ENCODE data around the gene TEC.

The TEC gene

GRCh38 chr4:48121180-48121579 lies 148.5 kb downstream of the TEC start:
- no peak overlapping the region for H3K4me3 ChIP-seq (ENCODE audit: low read depth, low read length)
- no peak overlapping the region for H3K9ac ChIP-seq (ENCODE audit: low read length)
- H3K27ac ChIP-seq (ENCODE audit: low read depth, low read length): no peak overlapping the region
- H3K4me1 ChIP-seq (ENCODE audit: control insufficient read depth, insufficient read depth, low read length): no peaks in the 10 kb centered on the region; the same call in 1 of the 2 replicates
- H3K36me3 ChIP-seq (ENCODE audit: control insufficient read depth, insufficient read depth, low read length): no peaks in the 10 kb centered on the region
- no peaks in the 10 kb centered on the region for H3K9me3 ChIP-seq (ENCODE audit: control insufficient read depth, insufficient read depth, low read depth, low read length)
- no peaks in the 10 kb centered on the region for H3K27me3 ChIP-seq (ENCODE audit: control insufficient read depth, insufficient read depth, low read length)

- Histone ChIP-seq H3K4me1 (ENCODE audit: control insufficient read depth, insufficient read depth, low read length) (no peaks in the 10 kb centered on the region; the same call in 1 of the 2 replicates), H3K27me3 (ENCODE audit: control insufficient read depth, insufficient read depth, low read length) (no peaks in the 10 kb centered on the region), H3K9me3 (ENCODE audit: control insufficient read depth, insufficient read depth, low read depth, low read length) (no peaks in the 10 kb centered on the region), H3K36me3 (ENCODE audit: control insufficient read depth, insufficient read depth, low read length) (no peaks in the 10 kb centered on the region), H3K4me3 (ENCODE audit: low read depth, low read length) (no peak overlapping the region), H3K9ac (ENCODE audit: low read length) (no peak overlapping the region), H3K27ac (ENCODE audit: low read depth, low read length) (no peak overlapping the region)
Observed at GRCh38 chr4:48120132-48120531, 149.5 kb downstream of the TEC start.

DNA sequence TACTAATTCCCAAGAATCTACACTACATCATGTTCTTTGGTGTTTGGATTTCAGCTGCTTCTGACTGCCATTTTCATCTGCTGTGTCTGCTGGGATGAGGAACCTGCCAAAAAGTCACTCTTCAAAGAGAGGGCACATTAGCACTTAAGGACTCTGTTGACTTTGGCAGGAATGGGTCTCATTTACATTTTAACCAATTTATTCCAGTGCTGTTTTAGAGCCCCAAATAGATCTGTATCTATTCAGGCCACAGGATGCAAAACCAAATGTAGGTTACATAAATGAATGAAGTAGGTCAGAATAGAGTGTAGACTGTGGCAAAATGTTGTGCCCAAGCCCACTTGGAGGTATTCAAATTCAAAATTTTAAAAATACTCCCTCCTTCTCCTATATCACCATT lies 150.0 kb downstream of the TEC start:
- no peaks in the 10 kb centered on the region for H3K9me3 ChIP-seq (ENCODE audit: control insufficient read depth, insufficient read depth, low read depth, low read length)
- H3K4me3 ChIP-seq (ENCODE audit: low read depth, low read length): no peak overlapping the region
- H3K27me3 ChIP-seq (ENCODE audit: control insufficient read depth, insufficient read depth, low read length): no peaks in the 10 kb centered on the region

GRCh38 chr4:48118081-48118480 lies 151.6 kb downstream of the TEC start:
- H3K9ac ChIP-seq (ENCODE audit: low read length): no peak overlapping the region
- H3K36me3 ChIP-seq (ENCODE audit: control insufficient read depth, insufficient read depth, low read length): no peaks in the 10 kb centered on the region
- no peak overlapping the region for H3K27ac ChIP-seq (ENCODE audit: low read depth, low read length)
- H3K4me3 ChIP-seq (ENCODE audit: low read depth, low read length): no peak overlapping the region
- no peaks in the 10 kb centered on the region for H3K9me3 ChIP-seq (ENCODE audit: control insufficient read depth, insufficient read depth, low read depth, low read length)
- no peaks in the 10 kb centered on the region for H3K27me3 ChIP-seq (ENCODE audit: control insufficient read depth, insufficient read depth, low read length)
- no peaks in the 10 kb centered on the region; the same call in 1 of the 2 replicates for H3K4me1 ChIP-seq (ENCODE audit: control insufficient read depth, insufficient read depth, low read length)

More for the DNA sequence above, 150.0 kb downstream of the TEC start:
- Histone ChIP-seq H3K36me3 (ENCODE audit: control insufficient read depth, insufficient read depth, low read length) (no peaks in the 10 kb centered on the region), H3K4me1 (ENCODE audit: control insufficient read depth, insufficient read depth, low read length) (no peaks in the 10 kb centered on the region; the same call in 1 of the 2 replicates), H3K9ac (ENCODE audit: low read length) (no peak overlapping the region), H3K27ac (ENCODE audit: low read depth, low read length) (no peak overlapping the region)

GRCh38 chr4:48116582-48116981 lies 153.1 kb downstream of the TEC start:
- H3K27me3 ChIP-seq (ENCODE audit: control insufficient read depth, insufficient read depth, low read length): no peaks in the 10 kb centered on the region
- no peak overlapping the region for H3K4me3 ChIP-seq (ENCODE audit: low read depth, low read length)
- no peak overlapping the region for H3K27ac ChIP-seq (ENCODE audit: low read depth, low read length)
- no peak overlapping the region for H3K9ac ChIP-seq (ENCODE audit: low read length)
- H3K9me3 ChIP-seq (ENCODE audit: control insufficient read depth, insufficient read depth, low read depth, low read length): no peaks in the 10 kb centered on the region
- H3K4me1 ChIP-seq (ENCODE audit: control insufficient read depth, insufficient read depth, low read length): peaks cover 4% of the 10 kb centered on the region
- no peaks in the 10 kb centered on the region for H3K36me3 ChIP-seq (ENCODE audit: control insufficient read depth, insufficient read depth, low read length)

GRCh38 chr4:48114412-48114811 lies 155.2 kb downstream of the TEC start:
- Histone ChIP-seq H3K9ac (ENCODE audit: low read length) (no peak overlapping the region), H3K4me3 (ENCODE audit: low read depth, low read length) (no peak overlapping the region)

GRCh38 chr4:48112017-48112667 lies 157.5 kb downstream of the TEC start:
- Histone ChIP-seq H3K36me3 (ENCODE audit: control insufficient read depth, insufficient read depth, low read length) (no peaks in the 10 kb centered on the region), H3K27ac (ENCODE audit: low read depth, low read length) (no peak overlapping the region), H3K9me3 (ENCODE audit: control insufficient read depth, insufficient read depth, low read depth, low read length) (no peaks in the 10 kb centered on the region), H3K27me3 (ENCODE audit: control insufficient read depth, insufficient read depth, low read length) (no peaks in the 10 kb centered on the region), H3K4me3 (ENCODE audit: low read depth, low read length) (no peak overlapping the region), H3K9ac (ENCODE audit: low read length) (no peak overlapping the region), H3K4me1 (ENCODE audit: control insufficient read depth, insufficient read depth, low read length) (peaks cover 7% of the 10 kb centered on the region; the same call in 1 of the 2 replicates)

More at GRCh38 chr4:48114412-48114811, 155.2 kb downstream of the TEC start:
- Histone ChIP-seq H3K4me1 (ENCODE audit: control insufficient read depth, insufficient read depth, low read length) (peaks cover 6% of the 10 kb centered on the region), H3K27me3 (ENCODE audit: control insufficient read depth, insufficient read depth, low read length) (no peaks in the 10 kb centered on the region), H3K9me3 (ENCODE audit: control insufficient read depth, insufficient read depth, low read depth, low read length) (no peaks in the 10 kb centered on the region), H3K36me3 (ENCODE audit: control insufficient read depth, insufficient read depth, low read length) (no peaks in the 10 kb centered on the region), H3K27ac (ENCODE audit: low read depth, low read length) (no peak overlapping the region)

DNA sequence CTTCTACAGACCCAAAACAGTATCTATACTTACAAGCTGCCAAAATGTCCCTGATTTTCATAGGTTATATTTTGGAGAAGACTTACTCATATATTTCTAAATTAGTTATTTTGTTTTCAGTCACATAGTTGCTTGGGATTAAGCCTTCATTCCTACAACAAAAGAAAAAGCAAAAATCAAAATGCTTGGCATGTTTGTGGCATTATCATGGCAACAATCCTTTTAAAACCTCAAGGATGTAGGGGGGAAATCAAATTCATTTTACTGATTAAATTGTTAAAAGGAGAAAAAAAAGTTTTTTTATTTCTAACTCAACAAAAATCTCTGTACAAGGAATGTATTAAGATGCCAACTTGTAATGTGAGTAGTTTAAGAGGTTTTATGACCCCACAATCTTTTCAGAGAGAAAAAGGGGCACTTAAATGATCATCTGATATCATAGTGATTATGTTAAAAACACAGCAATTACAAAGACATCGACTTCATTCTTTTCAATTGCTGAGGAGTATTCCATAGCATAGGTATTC lies 159.1 kb downstream of the TEC start:
- Histone ChIP-seq H3K4me1 (ENCODE audit: control insufficient read depth, insufficient read depth, low read length) (peaks cover 7% of the 10 kb centered on the region; the same call in 1 of the 2 replicates), H3K27ac (ENCODE audit: low read depth, low read length) (no peak overlapping the region), H3K36me3 (ENCODE audit: control insufficient read depth, insufficient read depth, low read length) (no peaks in the 10 kb centered on the region), H3K27me3 (ENCODE audit: control insufficient read depth, insufficient read depth, low read length) (no peaks in the 10 kb centered on the region), H3K4me3 (ENCODE audit: low read depth, low read length) (no peak overlapping the region), H3K9me3 (ENCODE audit: control insufficient read depth, insufficient read depth, low read depth, low read length) (no peaks in the 10 kb centered on the region), H3K9ac (ENCODE audit: low read length) (no peak overlapping the region)

DNA sequence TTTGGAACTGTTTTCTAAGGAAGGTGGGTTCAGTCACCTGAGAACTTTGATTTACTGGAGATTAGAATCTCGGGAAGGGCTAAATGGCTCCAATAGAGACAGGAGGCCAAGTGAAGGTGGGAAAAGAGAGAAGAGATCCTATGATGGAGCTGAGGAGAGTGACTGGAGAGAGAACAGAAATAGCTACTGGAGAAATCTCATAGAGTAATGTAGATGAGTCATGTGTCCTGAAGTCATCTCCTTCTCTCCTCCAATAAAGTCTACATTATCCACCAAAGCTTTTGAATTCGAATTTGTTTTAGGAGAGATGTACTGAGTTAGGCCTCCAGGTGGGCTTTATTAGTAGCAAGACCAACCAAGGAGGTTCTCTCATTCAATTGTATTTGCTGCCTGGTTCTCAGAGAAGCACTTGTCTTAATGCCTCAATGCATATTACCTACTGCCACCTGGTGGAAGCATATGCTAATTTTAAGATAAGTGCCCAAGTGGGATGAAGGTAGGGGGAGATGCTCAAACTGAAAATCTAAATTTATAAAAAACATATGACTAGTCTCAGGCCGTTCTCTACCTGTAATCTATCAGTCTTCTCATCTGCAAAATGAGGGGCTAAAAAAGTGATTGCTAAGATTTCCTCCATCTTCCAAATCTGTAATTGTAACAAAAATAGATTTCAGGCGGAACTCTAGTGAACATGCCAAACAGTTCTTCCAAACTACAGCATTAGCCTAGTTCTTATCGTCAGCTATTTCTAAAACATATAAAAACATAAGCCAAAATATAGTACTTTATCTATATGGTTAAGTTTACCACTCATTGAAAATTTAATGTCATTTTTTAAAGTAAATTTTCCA lies 160.0 kb downstream of the TEC start:
- no peak overlapping the region for H3K27ac ChIP-seq (ENCODE audit: low read depth, low read length)

DNA sequence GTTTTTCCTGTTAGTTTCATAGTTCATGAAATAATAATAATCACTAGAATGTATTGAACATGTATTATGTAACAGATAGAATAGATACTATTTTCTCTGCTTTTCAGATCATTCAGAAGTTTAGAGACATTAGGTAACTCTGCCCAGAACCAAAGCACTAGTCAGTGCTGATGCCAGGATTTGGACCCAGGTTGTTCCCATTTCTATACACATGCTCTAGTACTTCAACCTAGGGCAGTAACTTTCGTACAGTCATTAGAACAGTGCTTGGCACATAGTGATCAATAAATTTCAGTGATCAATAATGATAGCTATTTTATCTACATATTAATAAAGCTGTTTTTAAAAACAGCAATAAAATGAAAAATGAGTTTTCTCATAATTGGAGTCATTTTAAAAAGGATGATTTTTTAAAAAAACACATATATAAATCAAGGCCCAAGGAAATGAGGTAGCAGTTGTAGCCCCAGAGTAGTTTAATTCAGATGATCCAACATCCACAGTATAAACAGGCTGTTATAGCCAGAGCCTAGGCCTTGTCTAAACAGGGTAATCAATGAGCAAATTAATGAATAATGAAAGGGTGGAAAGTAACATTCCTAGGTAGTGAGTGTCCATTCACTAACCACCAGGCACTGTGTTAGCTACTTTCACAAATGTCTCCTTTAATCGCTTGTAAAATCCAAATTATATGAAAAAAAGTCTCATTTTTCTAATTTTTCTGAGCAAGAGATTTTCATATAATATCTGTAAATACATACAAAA lies 161.1 kb downstream of the TEC start:
- Histone ChIP-seq H3K27ac (ENCODE audit: low read depth, low read length) (no peak overlapping the region), H3K36me3 (ENCODE audit: control insufficient read depth, insufficient read depth, low read length) (no peaks in the 10 kb centered on the region), H3K4me1 (ENCODE audit: control insufficient read depth, insufficient read depth, low read length) (peaks cover 7% of the 10 kb centered on the region; the same call in 1 of the 2 replicates), H3K9ac (ENCODE audit: low read length) (no peak overlapping the region), H3K9me3 (ENCODE audit: control insufficient read depth, insufficient read depth, low read depth, low read length) (no peaks in the 10 kb centered on the region), H3K4me3 (ENCODE audit: low read depth, low read length) (no peak overlapping the region), H3K27me3 (ENCODE audit: control insufficient read depth, insufficient read depth, low read length) (no peaks in the 10 kb centered on the region)

More for the DNA sequence above, 160.0 kb downstream of the TEC start:
- Histone ChIP-seq H3K36me3 (ENCODE audit: control insufficient read depth, insufficient read depth, low read length) (no peaks in the 10 kb centered on the region), H3K4me3 (ENCODE audit: low read depth, low read length) (no peak overlapping the region), H3K9ac (ENCODE audit: low read length) (no peak overlapping the region), H3K9me3 (ENCODE audit: control insufficient read depth, insufficient read depth, low read depth, low read length) (no peaks in the 10 kb centered on the region), H3K4me1 (ENCODE audit: control insufficient read depth, insufficient read depth, low read length) (peaks cover 7% of the 10 kb centered on the region; the same call in 1 of the 2 replicates), H3K27me3 (ENCODE audit: control insufficient read depth, insufficient read depth, low read length) (no peaks in the 10 kb centered on the region)

Data from HUES6 (cell line).